ENCODE data around the gene TMEM203. TPM values are rescaled to one million over a fixed set of nuclear protein-coding genes. Genes with fewer than 3 reads are reported as not detected.

TMEM203 gene
- total RNA-seq, 1 donor from 2014 or later, result 26.6 TPM

GRCh38 chr9:137185921-137186320, 19.5 kb downstream of the TMEM203 start:
- no peak overlapping the region for H3K4me3 ChIP-seq
- H3K27me3 ChIP-seq (ENCODE audit: low read depth), result no peaks in the 10 kb centered on the region
- no peak overlapping the region for H3K27ac ChIP-seq
- TF ChIP-seq CTCF (IDR thresholded peaks at IDR 0.05), result no peak
- ATAC-seq (no peak), DNase-seq (no peak)
- no peaks in the 10 kb centered on the region for H3K9me3 ChIP-seq
- H3K36me3 ChIP-seq, result peaks cover 69% of the 10 kb centered on the region
- intact Hi-C loops (cut with DNase I), result no loop called here
- H3K4me1 ChIP-seq, result peaks cover 49% of the 10 kb centered on the region

- intact Hi-C loops (cut with DNase I), result no loop called here
- H3K27me3 ChIP-seq (ENCODE audit: low read depth), result no peaks in the 10 kb centered on the region
- H3K36me3 ChIP-seq, result peaks cover 69% of the 10 kb centered on the region
- DNase-seq, result no peak
- H3K27ac ChIP-seq, result no peak overlapping the region
- no peak for ATAC-seq
- H3K4me3 ChIP-seq, result no peak overlapping the region
- peaks cover 41% of the 10 kb centered on the region for H3K4me1 ChIP-seq
- TF ChIP-seq CTCF (IDR thresholded peaks at IDR 0.05), result no peak
- H3K9me3 ChIP-seq, result no peaks in the 10 kb centered on the region
These were observed 20.4 kb downstream of the TMEM203 start for GRCh38 chr9:137184881-137185660.

GRCh38 chr9:137183980-137184595, 21.4 kb downstream of the TMEM203 start:
- no peak for DNase-seq
- H3K36me3 ChIP-seq, result peaks cover 74% of the 10 kb centered on the region
- H3K27ac ChIP-seq, result no peak overlapping the region
- TF ChIP-seq CTCF (IDR thresholded peaks at IDR 0.05), result no peak
- H3K9me3 ChIP-seq, result no peaks in the 10 kb centered on the region
- intact Hi-C loops (cut with DNase I), result no loop called here
- H3K4me1 ChIP-seq, result peaks cover 31% of the 10 kb centered on the region
- no peaks in the 10 kb centered on the region for H3K27me3 ChIP-seq (ENCODE audit: low read depth)
- no peak overlapping the region for H3K4me3 ChIP-seq
- no peak for ATAC-seq

- H3K27me3 ChIP-seq (ENCODE audit: low read depth), result no peaks in the 10 kb centered on the region
- H3K27ac ChIP-seq, result no peak overlapping the region
- peaks cover 87% of the 10 kb centered on the region for H3K36me3 ChIP-seq
- ATAC-seq (no peak), DNase-seq (no peak)
- H3K4me1 ChIP-seq, result peaks cover 30% of the 10 kb centered on the region
- intact Hi-C loops (cut with DNase I), result no loop called here
- no peaks in the 10 kb centered on the region for H3K9me3 ChIP-seq
- H3K4me3 ChIP-seq, result no peak overlapping the region
- no peak for TF ChIP-seq CTCF (IDR thresholded peaks at IDR 0.05)
These were observed 22.6 kb downstream of the TMEM203 start for GRCh38 chr9:137182836-137183235.

- DNase-seq, result no peak
- Histone ChIP-seq H3K27me3 (ENCODE audit: low read depth) (no peaks in the 10 kb centered on the region), H3K4me1 (peaks cover 19% of the 10 kb centered on the region), H3K4me3 (no peak overlapping the region), H3K9me3 (no peaks in the 10 kb centered on the region), H3K36me3 (peaks cover 88% of the 10 kb centered on the region), H3K27ac (no peak overlapping the region)
- ATAC-seq, result no peak
- intact Hi-C loops (cut with DNase I), result no loop called here
- no peak for TF ChIP-seq CTCF (IDR thresholded peaks at IDR 0.05)
These were observed 23.8 kb downstream of the TMEM203 start for GRCh38 chr9:137181680-137182079.

Measured in lower lobe of right lung (tissue), 2 donors.